GM18517 (cell line): ENCODE data around the gene ELN.

Experiments
- ATAC-seq: cut with Tn5 transposase; IDR thresholded peaks from one replicate; pipeline ENCODE4 v1.9.1; 2021; ENCODE audit warnings: mild to moderate bottlenecking, moderate library complexity; ENCODE audit not compliant: unreplicated experiment

The ELN gene

DNA sequence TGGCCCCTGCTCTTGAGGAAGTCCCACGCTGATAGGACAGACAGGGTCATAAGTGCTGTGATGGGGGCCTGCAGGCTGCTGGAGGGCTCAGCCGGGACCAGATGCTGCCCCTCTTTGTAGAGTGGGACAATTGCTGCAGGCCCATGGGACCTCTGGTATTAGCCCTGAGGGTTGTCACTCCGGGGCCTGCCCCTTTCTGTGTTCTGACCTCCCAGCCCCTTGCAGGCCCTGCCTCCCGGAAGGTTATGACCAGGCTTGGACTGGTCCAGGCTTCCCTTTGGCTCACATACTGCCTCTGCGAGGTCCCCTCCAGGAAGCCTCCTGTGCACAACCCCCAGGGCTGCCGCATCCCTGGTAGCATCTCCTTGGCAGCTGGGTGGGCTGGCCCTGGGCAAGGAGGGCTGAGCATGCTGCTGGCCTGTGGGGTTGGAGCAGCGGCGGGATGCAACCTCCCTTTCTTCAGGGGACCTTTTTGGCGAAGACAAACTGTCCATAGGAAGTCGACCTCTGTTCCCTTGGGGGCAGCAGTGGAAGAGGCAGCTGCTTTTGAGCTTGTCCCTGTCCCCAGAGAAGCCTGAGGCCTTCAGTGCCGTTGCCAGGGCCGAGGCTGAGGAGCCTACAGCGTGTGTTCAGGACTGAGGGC is 64.5 kb downstream of the ELN start:
- ATAC-seq, result no peak

DNA sequence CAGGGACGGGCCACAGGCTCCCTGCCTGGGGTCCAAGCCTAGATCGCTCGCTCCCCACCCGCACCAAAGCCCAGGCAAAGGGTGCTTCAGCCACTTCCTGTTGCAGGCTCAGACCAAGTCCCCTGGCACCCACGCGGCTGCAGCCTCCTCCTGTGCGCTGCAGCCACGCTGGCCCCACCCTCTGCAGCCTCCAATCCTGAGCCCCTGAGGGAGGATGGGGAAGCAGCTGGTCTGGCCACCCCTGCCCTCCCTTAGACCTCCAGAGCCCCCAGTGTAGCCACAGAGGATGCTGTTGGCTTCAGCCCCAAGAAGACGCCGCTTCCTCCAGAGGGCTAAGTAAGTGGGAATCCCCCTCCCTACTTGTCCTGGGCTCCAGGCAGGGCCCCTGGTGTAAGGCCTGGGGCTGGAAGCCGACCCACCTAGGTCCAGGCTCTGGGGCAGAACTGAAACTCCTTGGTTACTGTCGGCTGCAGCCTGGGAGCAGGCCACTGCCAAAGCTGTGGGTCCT is 65.0 kb downstream of the ELN start:
- ATAC-seq, result peak; percentile 43

DNA sequence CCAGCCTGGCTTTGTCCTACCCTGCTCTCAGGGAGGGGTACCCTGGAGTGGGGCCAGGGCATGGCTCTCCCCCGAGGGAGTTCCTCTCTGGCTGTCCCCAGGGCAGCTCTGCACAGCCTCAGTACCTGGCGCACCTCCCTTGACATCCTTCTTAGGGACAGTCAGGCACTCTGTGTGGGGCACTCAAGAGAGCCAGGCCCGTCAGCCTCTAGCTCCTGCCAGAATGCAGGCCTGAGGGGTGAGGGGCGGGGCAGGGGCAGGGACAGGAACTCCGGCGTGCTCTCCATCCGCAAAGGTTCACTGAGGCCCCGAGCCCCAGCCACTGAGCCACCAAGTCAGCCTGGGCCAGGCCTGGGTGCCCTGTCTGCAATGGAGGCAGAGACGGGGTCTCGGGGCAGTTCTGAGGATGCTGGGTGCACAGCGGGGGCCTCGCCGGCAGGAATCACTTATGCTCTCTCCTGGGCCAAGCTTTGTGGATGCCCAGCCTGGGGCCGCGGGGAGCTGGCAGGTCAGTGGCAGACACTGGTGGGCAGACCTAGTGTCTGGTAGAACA is 65.8 kb downstream of the ELN start:
- peak; percentile 4 for ATAC-seq

DNA sequence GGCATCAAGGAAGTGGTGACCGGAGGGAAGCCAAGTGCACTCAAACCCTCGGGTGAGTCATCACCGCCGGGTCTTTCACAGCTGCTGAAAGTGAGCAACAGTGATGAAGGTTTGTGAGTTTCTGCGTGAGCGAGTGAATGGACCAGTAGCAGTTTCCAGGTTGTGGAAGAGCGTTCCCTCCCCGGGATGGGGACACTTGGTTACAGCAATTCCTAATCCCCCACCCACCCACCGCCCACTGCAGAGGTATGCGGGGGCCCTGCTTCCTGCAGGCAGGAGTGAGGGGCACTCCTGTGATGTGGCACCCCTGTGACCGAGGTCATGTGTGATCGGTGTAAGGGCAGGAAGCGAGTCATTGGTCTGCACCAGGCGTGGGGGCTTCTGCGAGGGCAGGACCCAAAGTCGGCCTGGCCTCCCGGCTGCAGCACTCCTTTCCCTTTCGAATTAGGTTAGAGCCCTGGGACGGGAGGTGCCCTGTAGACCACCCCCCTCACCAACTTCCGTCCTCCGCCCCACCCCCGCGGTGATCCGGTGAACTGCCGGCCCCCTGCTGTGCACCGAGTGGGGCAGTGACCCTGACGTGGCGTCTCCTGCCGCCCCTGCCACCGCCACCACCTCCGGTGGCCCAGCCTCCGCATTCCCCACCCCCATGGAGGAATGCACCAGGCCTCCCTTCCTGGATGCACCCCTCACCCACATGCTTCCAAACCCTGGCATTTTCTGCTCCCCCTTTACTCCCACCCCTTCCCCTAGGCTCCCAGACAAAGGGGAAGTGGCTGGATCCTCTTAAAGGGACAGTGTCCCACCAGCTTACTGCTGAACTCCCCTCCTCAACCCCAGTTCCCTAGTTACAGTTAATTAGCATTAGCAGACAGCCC is 66.5 kb downstream of the ELN start:
- ATAC-seq, result peak; percentile 44

DNA sequence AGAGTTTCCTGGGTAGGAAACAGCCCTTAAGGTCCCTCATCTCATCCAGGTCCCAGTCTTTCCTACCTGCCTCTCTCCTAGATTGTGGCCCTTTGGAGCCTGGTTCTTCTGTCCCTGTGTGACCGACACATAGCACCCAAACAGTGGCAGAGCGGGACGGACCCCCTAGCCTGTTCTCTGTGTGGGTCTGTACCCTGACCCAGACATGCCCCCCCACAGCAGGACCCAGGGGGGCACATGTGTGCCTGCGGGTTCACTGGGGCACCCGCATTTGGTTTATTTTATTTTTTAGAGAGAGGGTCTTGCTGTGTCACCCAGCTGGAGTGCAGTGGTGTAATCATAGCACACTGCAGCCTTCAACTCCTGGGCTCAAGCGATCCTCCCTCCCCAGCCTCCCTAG is 67.2 kb downstream of the ELN start:
- ATAC-seq, result no peak

DNA sequence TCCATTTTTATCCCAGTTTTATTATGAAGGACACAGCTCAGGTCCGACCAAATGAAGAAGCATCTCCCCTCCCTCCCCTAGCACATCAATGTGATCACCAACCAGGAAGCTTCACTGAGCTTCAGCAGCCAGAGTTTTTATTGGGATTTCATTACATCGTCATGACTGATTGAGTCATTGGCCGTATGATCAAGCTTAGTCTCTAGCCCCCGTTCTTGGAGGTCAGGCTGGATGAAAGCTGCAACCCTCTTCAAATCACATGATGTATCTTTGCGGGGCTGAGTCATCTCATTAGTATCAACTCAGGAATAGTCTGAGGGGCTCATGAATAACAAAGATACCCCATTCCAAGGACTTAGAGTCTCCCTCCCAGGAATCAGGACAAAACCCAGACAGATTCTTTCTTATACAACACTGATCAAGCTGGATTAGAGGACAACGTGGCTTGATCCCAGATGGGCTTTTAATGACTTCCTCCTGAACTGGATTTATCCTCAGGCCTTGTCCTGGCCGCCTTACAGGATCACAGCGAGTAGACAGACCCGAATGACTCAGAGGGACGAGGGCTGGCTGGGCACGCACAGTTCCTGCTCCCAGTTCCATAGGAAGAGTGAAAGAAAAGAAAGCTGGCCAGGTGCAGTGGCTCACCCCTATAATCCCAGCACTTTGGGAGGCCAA is 70.1 kb downstream of the ELN start:
- ATAC-seq, result no peak

DNA sequence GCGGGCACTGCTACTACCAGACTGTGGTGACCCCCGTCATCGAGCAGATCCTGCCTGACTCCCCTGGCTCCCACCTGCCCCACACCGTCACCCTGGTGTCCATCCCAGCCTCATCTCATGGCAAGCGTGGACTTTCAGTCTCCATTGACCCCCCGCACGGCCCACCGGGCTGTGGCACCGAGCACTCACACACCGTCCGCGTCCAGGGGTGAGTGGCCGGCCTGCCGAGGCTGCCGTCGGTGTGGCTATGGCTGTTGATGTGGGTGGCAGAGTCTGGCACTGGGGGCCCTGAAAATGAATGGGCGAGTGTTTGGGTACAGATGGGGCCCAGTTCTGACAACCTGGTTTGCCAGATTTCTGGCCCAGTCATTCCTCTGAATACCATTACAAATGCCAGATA is 71.1 kb downstream of the ELN start:
- no peak for ATAC-seq

DNA sequence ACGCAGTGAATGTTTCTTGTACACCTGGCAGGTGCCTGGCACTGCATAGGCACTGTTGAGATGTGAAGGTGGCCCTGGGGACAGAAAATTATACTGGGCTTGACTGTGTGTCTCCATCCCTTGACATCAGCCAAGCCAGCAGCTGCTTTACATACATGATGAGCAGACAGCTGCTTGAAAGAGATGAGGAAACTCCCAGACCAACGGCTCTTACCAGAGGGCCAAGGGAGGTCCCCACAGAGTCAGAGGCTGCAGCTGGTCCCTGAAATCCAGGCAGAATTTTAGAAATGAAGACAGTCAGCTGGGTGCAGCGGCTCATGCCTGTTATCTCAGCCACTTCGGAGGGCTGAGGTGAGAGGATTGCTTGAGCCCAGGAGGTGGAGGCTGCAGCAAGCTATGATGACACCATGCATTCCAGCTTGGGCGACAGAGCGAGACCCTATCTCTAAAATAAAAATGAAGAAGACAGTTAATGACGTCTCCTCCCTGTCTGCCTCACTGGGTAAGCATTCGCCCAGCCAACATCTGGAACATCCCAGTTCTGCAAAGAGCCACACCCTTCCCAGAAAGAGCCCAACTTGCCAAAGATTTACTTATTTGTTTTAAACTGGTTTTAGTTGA is 73.2 kb downstream of the ELN start:
- peak; percentile 81 for ATAC-seq

DNA sequence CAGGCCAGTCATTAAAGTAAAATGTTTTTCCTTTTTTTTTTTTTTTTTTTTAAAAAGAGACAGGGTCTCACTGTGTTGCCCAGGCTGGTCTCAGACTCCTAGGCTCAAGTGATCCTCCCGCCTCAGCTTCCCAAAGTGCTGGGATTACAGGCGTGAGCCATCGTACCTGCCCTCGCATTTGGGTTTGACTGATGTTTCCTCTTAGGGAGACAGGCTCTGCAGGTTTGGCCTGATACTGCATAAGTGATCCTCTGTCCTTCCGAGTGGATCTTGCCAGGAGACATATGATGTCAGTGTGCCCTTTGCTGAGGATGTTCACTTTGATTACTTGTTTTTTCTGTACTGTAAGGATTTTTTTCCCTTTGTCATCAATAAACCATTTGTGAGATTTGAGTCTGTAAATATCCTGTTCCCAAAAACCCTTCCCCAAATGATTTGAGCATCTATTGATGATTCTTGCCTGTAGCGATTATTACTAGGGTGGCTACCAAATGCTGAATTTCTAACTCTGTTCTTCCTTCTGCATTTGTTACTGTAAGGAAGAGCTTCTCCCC is 75.3 kb downstream of the ELN start:
- no peak for ATAC-seq

DNA sequence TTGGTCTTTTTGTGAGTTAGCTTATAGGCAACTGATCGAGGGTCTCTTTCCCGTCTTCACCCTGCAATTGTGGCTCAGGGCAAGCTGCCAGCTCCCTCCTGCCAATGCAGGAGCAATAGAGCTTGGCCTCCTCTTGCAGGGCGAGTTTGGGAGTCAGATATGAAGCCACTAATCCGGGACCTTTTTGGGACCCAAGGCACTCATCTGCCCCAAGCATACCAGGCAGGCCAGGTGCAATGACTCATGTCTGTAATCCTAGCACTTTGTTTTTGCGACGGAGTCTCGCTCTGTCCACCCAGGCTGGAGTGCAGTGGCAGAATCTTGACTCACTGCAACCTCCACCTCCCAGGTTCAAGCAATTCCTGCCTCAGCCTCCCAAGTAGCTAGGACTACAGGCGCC is 76.7 kb downstream of the ELN start:
- ATAC-seq, result no peak

DNA sequence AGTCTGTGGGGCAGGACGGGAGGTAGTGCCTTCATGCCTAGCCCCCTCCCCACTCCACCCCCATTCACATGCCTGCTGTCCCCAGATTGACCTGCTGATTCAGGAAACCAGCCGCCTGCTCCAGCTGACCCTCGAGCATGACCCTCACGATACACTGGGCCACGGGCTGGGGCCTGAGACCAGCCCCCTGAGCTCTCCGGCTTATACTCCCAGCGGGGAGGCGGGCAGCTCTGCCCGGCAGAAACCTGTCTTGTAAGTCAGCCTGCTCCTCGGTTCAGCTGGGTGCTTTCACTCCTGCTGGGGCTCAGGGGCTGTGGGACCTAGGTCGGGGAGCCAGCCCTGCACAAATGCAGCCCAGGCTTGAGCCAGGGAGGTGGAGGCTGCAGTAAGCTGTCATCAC is 78.0 kb downstream of the ELN start:
- ATAC-seq, result no peak

DNA sequence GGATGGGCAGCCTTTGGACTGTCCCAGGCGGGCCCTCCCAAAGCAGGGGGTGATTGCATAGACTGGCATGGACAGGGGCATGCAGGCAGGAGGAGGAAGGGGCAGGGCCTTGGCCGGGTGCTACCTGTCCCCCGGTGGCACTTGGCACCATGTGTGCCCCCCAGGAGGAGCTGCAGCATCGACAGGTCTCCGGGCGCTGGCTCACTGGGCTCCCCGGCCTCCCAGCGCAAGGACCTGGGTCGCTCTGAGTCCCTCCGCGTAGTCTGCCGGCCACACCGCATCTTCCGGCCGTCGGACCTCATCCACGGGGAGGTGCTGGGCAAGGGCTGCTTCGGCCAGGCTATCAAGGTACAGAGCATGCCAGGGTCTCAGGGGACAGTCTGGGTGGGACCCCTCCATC is 78.9 kb downstream of the ELN start:
- ATAC-seq, result no peak

DNA sequence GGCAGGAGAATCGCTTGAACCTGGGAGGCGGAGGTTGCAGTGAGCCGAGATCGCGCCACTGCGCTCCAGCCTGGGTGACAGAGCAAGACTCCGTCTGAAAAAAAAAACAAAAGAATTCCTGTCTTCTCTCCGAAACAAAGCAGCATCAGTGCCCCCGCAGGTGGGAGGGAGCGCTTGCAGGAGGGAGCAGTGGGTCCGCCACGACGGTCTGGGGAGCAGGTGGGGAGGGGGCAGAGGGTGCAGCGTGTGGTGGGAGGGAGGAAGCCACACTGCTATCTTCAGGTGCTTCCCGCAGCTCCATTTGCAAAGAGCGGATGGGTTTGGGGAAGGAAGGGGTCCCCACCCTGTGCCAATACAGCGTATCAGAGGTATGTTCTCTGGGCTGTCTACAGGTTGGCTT is 87.4 kb downstream of the ELN start:
- no peak for ATAC-seq

DNA sequence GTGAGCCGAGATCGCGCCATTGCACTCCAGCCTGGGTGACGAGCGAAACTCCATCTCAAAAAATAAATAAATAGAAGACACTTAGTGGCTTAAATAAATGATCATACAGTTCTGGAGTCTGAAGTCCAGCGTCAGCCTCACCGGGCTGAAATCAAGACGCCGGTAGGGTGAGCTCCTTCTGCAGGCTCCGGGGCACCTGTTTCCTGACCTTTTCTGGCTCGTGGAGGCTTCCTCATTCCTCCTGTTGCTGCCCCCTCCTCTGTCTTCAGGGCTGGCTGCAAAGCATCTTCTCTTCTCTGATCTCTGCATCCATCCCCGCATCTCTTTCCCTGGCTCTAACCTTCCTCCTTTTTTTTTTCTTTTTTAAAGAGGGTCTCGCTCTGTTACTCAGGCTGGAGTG is 88.4 kb downstream of the ELN start:
- no peak for ATAC-seq
